ENCODE data around the gene LIPG.

- no peak for TF ChIP-seq CTCF (IDR thresholded peaks at IDR 0.05 in 4 of 5, conservative IDR thresholded peaks at IDR 0.05 in 1 of 5)
- no peak for TF ChIP-seq POLR2A (IDR thresholded peaks at IDR 0.05)
These were observed 56.0 kb downstream of the LIPG start for GRCh38 chr18:49617865-49618264.
